Liver (tissue), 3 donors: ENCODE measurements around the gene PRSS33.

ENCODE experiments used
- GABPA ChIP-seq, 2 donors: IDR thresholded peaks in 1 of 2; conservative IDR thresholded peaks in 1 of 2; 2 replicates each; pipeline ENCODE4 v1.6.1; 2016; ENCODE audit warnings: antibody characterized with exemption in 2 of 2, mild to moderate bottlenecking in 1 of 2, moderate library complexity in 1 of 2
- TAF1 ChIP-seq: conservative IDR thresholded peaks from 2 replicates; pipeline ENCODE4 v1.6.1; 2016; ENCODE audit warnings: antibody characterized with exemption, mild to moderate bottlenecking
- TF ChIP-seq, protein P1 (sequence below): fragments of 150-350 bp; IDR thresholded peaks from 2 replicates; pipeline ENCODE4 v1.5.1; 2017; ENCODE audit warnings: improper control_type of control experiment, low read depth, low read length; ENCODE audit not compliant: missing input control
- donor health status: healthy.
- donor health status: healthy.

DNA sequence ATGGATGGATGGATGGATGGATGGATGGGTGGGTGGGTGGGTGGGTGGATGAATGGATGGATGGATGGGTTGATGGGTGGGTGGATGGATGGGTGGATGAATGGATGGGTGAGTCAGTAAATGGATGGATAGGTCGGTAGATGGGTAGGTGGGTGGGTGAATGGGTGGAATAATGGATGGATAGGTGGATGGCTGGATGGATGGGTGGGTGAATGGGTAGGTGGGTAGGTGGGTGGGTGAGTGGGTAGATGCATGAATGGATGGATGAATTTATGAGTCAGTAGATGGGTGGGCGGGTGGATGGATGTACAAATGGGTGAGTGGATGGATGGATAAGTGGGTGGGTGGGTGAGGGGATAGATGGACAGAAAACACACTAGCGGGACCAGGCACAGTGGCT is 47.6 kb upstream of the PRSS33 start:
- TF ChIP-seq, protein P1, sequence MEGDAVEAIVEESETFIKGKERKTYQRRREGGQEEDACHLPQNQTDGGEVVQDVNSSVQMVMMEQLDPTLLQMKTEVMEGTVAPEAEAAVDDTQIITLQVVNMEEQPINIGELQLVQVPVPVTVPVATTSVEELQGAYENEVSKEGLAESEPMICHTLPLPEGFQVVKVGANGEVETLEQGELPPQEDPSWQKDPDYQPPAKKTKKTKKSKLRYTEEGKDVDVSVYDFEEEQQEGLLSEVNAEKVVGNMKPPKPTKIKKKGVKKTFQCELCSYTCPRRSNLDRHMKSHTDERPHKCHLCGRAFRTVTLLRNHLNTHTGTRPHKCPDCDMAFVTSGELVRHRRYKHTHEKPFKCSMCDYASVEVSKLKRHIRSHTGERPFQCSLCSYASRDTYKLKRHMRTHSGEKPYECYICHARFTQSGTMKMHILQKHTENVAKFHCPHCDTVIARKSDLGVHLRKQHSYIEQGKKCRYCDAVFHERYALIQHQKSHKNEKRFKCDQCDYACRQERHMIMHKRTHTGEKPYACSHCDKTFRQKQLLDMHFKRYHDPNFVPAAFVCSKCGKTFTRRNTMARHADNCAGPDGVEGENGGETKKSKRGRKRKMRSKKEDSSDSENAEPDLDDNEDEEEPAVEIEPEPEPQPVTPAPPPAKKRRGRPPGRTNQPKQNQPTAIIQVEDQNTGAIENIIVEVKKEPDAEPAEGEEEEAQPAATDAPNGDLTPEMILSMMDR = no peak
- TF ChIP-seq TAF1 = no peak
- no peak for TF ChIP-seq GABPA (IDR thresholded peaks at IDR 0.05 in 1 of 2, conservative IDR thresholded peaks at IDR 0.05 in 1 of 2)
